Measurements from ENCODE around the gene GALNT12. TPM values are rescaled to one million over a fixed set of nuclear protein-coding genes. Genes with fewer than 3 reads are reported as not detected.
A peak's percentile ranks its signal among the peaks of the same experiment; 100 is the strongest.

GALNT12 gene
- total RNA-seq, 4 donors from 2014 or later: 0.55 to 1.6 (median 1.1) TPM

DNA sequence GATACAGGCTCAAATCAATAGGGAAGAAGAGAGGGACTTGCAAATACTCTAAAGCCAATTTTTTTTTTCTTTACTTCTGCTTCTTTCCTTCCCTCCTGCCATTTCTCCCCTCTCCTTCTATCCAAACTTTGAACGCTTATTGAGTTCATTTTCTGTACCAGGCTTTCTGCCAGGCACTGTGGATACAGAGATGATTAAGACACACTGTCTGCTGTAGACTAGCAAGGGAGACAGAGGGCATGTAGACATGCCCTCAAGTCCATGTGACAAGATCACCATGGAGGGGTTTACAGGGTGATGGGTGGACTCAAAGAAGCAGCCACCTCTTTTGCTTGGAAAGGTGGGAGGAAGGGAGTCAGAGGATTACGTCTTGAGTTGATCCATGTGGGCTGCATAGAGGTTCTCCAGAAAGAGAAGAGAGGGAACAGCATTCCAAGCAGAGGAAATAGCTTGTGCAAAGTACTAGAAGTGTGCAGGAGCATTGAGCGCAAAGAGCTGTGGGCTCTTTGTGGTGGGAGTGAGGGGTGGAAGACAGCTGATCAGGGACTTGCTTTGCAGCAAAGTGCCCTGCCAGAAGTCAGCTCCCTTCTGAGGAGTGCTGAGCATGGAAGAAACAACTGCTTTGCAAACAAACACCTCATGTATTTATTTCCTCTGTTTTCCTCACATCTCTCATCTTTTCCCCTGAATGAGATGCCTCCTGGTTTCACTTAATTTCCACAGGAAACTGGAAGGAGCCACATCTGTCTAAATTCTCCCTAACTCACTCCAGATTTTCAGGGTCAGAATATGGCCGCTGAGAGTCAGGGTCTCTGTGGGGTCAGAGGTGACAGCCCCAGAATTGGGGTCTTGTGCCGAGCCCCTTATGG lies 71.9 kb downstream of the GALNT12 start:
- Histone ChIP-seq H3K27ac (peak overlapping the region in 2 of 4 donors; percentile 18 to 25), H3K4me1 (peaks cover 5 to 11% of the 10 kb centered on the region in 2 donors), H3K4me3 (no peak overlapping the region), H3K9me3 (no peaks in the 10 kb centered on the region), H3K27me3 (peaks cover 0 to 3% (median 0%) of the 10 kb centered on the region in 3 donors), H3K36me3 (no peaks in the 10 kb centered on the region)
- intact Hi-C loops (cut with DNase I; ENCODE audit: low total_unique reads): no loop called here
- no peak for DNase-seq
- no peak for TF ChIP-seq POLR2A (IDR thresholded peaks at IDR 0.05)
- TF ChIP-seq, protein P1, sequence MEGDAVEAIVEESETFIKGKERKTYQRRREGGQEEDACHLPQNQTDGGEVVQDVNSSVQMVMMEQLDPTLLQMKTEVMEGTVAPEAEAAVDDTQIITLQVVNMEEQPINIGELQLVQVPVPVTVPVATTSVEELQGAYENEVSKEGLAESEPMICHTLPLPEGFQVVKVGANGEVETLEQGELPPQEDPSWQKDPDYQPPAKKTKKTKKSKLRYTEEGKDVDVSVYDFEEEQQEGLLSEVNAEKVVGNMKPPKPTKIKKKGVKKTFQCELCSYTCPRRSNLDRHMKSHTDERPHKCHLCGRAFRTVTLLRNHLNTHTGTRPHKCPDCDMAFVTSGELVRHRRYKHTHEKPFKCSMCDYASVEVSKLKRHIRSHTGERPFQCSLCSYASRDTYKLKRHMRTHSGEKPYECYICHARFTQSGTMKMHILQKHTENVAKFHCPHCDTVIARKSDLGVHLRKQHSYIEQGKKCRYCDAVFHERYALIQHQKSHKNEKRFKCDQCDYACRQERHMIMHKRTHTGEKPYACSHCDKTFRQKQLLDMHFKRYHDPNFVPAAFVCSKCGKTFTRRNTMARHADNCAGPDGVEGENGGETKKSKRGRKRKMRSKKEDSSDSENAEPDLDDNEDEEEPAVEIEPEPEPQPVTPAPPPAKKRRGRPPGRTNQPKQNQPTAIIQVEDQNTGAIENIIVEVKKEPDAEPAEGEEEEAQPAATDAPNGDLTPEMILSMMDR (IDR thresholded peaks at IDR 0.05 in 4 of 5, conservative IDR thresholded peaks at IDR 0.05 in 1 of 5): no peak
- ATAC-seq: no peak
- in situ Hi-C loops (cut with MboI; ENCODE audit: low sequenced_read_pairs in 4 of 4): no loop called here

DNA sequence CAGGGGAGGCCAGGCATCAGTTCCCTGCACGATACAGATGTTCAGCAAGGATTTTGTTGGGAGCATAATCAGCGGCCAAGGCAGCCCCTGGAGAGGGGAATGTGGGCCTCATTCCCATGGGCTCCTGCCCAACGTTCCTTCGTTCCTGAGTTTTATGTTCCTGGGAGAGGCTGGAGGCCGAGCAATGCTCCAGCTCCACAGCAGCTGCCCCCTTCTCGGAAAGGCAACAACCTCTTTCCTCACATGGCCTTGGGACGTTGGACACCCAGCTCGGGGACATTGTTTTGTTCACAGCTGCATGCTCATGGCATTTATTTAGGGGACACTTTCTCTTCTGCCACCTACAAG lies 72.5 kb downstream of the GALNT12 start:
- H3K4me1 ChIP-seq: peaks cover 9 to 11% of the 10 kb centered on the region in 2 donors
- H3K9me3 ChIP-seq: no peaks in the 10 kb centered on the region
- in situ Hi-C loops (cut with MboI; ENCODE audit: low sequenced_read_pairs in 4 of 4): no loop called here
- no peak for ATAC-seq
- H3K36me3 ChIP-seq: no peaks in the 10 kb centered on the region
- H3K27ac ChIP-seq: peak overlapping the region in 2 of 4 donors; percentile 18 to 25
- intact Hi-C loops (cut with DNase I; ENCODE audit: low total_unique reads): no loop called here
- H3K4me3 ChIP-seq: no peak overlapping the region
- H3K27me3 ChIP-seq: peaks cover 0 to 3% (median 0%) of the 10 kb centered on the region in 3 donors
- TF ChIP-seq POLR2A (IDR thresholded peaks at IDR 0.05): no peak
- TF ChIP-seq, protein P1 (IDR thresholded peaks at IDR 0.05 in 4 of 5, conservative IDR thresholded peaks at IDR 0.05 in 1 of 5): no peak
- no peak for DNase-seq

DNA sequence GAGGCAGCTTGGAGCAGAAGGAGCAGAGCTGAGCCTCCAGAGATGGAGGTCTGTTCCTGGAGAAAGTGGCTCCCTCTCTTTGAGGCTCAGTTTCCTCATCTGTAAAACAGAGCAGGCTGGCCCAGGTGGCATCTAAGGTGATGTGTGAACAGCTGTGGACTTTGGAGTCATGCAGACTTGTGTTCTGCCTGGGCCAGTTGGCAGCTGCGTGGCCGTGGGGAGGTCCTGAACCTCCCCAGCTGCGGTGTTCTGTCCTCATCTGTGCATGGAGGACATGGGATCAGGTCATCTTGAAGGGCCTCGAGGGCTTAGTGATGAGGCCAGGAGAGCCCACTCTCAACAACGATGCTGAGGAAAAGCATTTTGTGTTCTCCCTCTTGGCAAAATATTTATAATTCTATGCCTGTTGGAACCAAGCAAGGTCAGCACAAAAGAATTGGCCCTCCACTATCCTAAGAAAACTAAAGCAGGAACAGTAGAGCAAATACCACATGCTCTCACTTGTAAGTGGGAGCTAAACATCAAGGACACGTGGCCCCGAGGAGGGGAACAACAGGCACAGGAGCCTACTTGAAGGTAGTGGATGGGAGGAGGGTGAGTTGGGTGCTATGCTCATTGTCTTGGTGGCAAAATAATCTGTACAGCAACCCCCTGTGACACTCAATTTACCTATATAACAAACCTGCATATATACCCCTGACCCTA lies 73.0 kb downstream of the GALNT12 start:
- intact Hi-C loops (cut with DNase I; ENCODE audit: low total_unique reads): no loop called here
- Histone ChIP-seq H3K4me3 (no peak overlapping the region), H3K27ac (peak overlapping the region in 1 of 4 donors; percentile 25), H3K27me3 (peaks cover 0 to 3% (median 0%) of the 10 kb centered on the region in 3 donors), H3K4me1 (peaks cover 10 to 11% of the 10 kb centered on the region in 2 donors), H3K36me3 (no peaks in the 10 kb centered on the region), H3K9me3 (no peaks in the 10 kb centered on the region)
- in situ Hi-C loops (cut with MboI; ENCODE audit: low sequenced_read_pairs in 4 of 4): no loop called here
- no peak for ATAC-seq
- TF ChIP-seq, protein P1 (IDR thresholded peaks at IDR 0.05 in 4 of 5, conservative IDR thresholded peaks at IDR 0.05 in 1 of 5): no peak
- no peak for TF ChIP-seq POLR2A (IDR thresholded peaks at IDR 0.05)
- DNase-seq: no peak

DNA sequence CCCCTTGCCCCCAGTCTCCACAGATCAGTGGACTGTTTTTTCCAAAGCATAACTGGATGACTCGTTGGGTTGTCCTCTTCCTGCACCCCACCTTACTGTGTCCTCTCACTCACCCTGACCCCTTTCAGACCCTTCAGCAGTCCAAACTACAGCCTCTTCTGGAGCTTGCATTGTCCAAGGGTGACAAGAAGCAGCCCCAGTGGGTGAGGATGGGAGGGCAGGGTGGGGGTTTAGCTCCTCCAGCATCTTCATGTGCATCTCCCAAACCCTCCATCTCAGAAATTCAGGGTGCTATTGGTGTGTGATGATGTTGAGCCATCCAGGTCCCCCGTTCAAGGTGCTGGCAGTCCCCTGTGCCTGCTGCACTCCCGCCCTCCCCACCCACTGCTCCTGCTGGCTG lies 73.9 kb downstream of the GALNT12 start:
- intact Hi-C loops (cut with DNase I; ENCODE audit: low total_unique reads): no loop called here
- TF ChIP-seq POLR2A (IDR thresholded peaks at IDR 0.05): no peak
- TF ChIP-seq, protein P1 (IDR thresholded peaks at IDR 0.05 in 4 of 5, conservative IDR thresholded peaks at IDR 0.05 in 1 of 5): no peak
- Histone ChIP-seq H3K27ac (no peak overlapping the region), H3K27me3 (peaks cover 0 to 3% (median 0%) of the 10 kb centered on the region in 3 donors), H3K4me1 (peaks cover 10 to 11% of the 10 kb centered on the region in 2 donors), H3K9me3 (no peaks in the 10 kb centered on the region), H3K4me3 (no peak overlapping the region), H3K36me3 (no peaks in the 10 kb centered on the region)
- no peak for DNase-seq
- in situ Hi-C loops (cut with MboI; ENCODE audit: low sequenced_read_pairs in 4 of 4): no loop called here
- ATAC-seq: no peak

Data from gastrocnemius medialis (tissue), 4 donors.